ENCODE results near the gene RPS6KB2.
A peak's percentile ranks its signal among the peaks of the same experiment; 100 is the strongest.
"Not testable (repeated sequence)": the region's sequence is repeated elsewhere in the genome, so short reads cannot be mapped to it uniquely, and the experiment has no call there.

Gene RPS6KB2

DNA sequence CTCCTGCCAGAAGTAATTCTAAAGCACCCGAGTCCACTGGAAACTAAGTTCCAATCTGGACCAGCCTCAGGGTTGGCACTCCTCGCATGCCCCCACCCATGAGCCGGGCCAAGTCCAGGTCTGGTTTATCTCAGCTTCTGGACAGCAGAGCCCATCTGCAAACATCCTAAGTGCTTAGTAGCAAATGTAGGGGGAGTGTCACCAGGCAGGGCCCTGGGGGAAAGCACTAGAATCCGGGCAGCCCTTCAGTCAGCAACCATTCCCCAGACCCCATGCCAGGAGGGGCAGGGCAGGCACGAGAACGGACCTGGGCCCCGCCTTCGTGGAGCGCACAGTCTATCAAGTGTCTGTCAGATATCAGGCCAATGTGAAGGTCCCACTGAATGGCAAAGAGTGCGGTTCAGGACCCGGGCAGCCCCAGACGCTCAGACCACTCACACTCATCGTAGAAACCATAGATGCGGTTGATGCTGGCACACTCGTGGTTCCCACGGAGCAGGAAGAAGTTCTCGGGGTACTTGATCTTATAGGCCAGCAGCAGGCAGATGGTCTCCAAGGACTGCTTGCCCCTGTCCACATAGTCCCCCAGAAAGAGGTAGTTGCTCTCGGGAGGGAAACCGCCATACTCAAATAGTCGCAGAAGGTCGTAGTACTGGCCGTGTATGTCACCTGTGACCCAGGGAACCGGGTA, 27.9 kb upstream of the RPS6KB2 start:
- Histone ChIP-seq H3K9ac (ENCODE audit: low read length) (peak overlapping the region; percentile 97), H3K4me1 (ENCODE audit: control insufficient read depth, insufficient read depth, low read length) (peaks cover 14% of the 10 kb centered on the region), H3K36me3 (ENCODE audit: control insufficient read depth, insufficient read depth, low read length, severe bottlenecking) (peaks cover 29% of the 10 kb centered on the region), H3K27me3 (replicated peaks; ENCODE audit: control insufficient read depth, insufficient read depth, low read length) (no peaks in the 10 kb centered on the region), H3K9me3 (ENCODE audit: control insufficient read depth, low read length) (no peaks in the 10 kb centered on the region), H3K4me3 (ENCODE audit: low read length) (peak overlapping the region; percentile 92)
- no peak for DNase-seq (ENCODE audit: low read depth)

DNA sequence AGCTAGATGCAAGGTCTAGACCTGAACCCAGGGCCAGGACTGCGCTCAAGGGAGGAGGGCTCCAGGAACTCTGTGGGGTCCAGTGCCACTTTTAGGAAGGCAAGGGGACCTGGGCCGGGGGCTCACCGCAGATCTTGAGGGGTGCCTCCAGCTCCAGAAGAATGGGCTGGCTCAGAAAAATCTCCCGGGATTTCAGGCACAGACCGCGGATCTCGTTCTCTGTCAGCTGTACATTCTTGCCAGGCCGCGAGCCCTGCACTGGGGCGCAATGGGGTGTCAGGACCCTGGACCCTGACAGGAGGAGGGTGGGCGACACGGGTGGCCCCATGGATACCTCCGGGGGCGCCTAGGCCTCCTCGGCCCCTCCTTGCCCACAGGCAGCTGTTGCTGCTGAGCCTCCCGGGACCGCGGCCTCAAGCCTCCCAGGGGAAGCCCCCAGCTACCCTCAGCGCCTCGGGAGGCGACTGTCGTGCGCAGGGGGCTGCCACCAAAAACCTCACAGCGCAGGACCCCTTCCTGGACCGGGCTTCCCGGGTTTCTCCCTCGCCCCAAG, 27.3 kb upstream of the RPS6KB2 start:
- peak overlapping the region; percentile 92 for H3K4me3 ChIP-seq (ENCODE audit: low read length)
- H3K9me3 ChIP-seq (ENCODE audit: control insufficient read depth, low read length) = no peaks in the 10 kb centered on the region
- no peaks in the 10 kb centered on the region for H3K27me3 ChIP-seq (replicated peaks; ENCODE audit: control insufficient read depth, insufficient read depth, low read length)
- H3K36me3 ChIP-seq (ENCODE audit: control insufficient read depth, insufficient read depth, low read length, severe bottlenecking) = peaks cover 29% of the 10 kb centered on the region
- H3K4me1 ChIP-seq (ENCODE audit: control insufficient read depth, insufficient read depth, low read length) = peaks cover 14% of the 10 kb centered on the region
- peak overlapping the region; percentile 97 for H3K9ac ChIP-seq (ENCODE audit: low read length)
- peak; percentile 49 for DNase-seq (ENCODE audit: low read depth)

DNA sequence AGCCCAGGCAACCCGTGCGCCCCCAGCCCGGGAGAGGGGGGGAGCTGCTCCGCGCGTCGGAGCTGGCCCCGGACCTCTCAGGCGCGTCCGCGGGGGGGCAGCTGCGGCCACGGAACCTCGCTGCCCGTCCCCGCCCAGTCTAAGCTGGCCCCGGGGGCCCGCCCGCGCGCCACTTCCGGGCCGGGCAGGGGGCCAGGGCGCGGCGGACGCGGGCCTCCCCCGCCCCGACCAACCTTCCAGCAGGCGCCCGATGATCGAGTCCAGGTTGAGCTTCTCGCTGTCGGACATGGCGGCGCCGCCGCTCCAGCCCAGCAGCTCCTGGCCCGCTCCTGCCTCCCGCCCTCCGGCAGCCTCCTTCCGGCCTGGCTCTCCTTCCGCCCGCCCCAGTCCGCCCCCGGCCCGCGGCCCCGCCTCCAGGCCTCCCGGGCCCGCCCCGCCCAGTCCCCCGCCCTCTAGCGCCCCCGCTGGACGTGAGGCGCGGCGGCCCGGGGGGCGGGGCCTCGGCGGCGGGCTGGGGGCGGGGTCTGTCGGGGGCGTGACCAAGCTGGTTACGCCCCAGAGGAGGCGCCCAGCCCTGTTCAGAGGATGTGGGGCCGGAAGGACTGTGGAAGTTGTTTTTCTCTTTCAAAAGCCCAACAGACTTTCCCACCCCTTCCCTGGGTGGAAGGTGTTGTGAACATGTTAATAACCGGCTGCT, 26.7 kb upstream of the RPS6KB2 start, which contains the start of gene PPP1CA:
TSS of gene PPP1CA (minus strand) at position 364 of the 697 bp plus-strand sequence. CDS start at position 288, 76 bp downstream.
- Histone ChIP-seq H3K4me1 (ENCODE audit: control insufficient read depth, insufficient read depth, low read length) (peaks cover 14% of the 10 kb centered on the region), H3K36me3 (ENCODE audit: control insufficient read depth, insufficient read depth, low read length, severe bottlenecking) (peaks cover 25% of the 10 kb centered on the region), H3K9ac (ENCODE audit: low read length) (peak within 1 kb of the TSS; percentile 97), H3K27me3 (replicated peaks; ENCODE audit: control insufficient read depth, insufficient read depth, low read length) (no peaks in the 10 kb centered on the region), H3K9me3 (ENCODE audit: control insufficient read depth, low read length) (no peaks in the 10 kb centered on the region), H3K4me3 (ENCODE audit: low read length) (peak within 1 kb of the TSS; percentile 92)
- peak; percentile 96 for DNase-seq (ENCODE audit: low read depth)

DNA sequence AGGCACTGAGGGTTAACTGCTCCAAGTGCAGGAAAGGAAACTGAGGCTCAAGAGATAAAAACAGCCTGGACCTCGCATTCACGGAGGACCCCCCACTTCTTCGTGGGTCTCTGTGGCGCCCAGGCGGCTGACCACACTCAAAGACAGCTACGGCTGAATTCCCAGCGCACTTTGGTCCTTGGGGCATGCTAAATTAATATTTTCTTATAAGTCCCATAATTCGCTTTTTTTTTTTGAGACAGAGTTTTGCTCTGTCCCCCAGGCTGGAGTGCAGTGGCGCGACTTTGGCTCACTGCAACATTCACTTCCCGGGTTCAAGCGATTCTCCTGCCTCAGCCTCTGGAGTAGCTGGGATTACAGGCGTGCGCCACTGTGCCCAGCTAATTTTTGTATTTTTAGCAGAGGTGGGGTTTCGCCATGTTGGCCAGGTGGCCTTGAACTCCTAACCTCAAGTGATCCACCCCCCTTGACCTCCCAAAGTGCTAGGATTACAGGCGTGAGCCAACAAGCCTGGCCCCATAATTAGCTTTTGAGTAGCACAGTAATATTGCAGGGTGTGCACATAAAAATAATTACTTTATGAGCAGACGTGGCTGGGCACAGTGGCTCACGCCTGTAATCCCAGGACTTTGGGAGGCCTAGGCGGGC, 26.0 kb upstream of the RPS6KB2 start:
- DNase-seq (ENCODE audit: low read depth); H3K9me3 ChIP-seq (ENCODE audit: control insufficient read depth, low read length); H3K27me3 ChIP-seq (replicated peaks; ENCODE audit: control insufficient read depth, insufficient read depth, low read length): not testable (repeated sequence)
- H3K36me3 ChIP-seq (ENCODE audit: control insufficient read depth, insufficient read depth, low read length, severe bottlenecking) = peaks cover 22% of the 10 kb centered on the region
- H3K4me3 ChIP-seq (ENCODE audit: low read length) = peak overlapping the region; percentile 74
- H3K9ac ChIP-seq (ENCODE audit: low read length) = peak overlapping the region; percentile 85
- peaks cover 14% of the 10 kb centered on the region for H3K4me1 ChIP-seq (ENCODE audit: control insufficient read depth, insufficient read depth, low read length)

DNA sequence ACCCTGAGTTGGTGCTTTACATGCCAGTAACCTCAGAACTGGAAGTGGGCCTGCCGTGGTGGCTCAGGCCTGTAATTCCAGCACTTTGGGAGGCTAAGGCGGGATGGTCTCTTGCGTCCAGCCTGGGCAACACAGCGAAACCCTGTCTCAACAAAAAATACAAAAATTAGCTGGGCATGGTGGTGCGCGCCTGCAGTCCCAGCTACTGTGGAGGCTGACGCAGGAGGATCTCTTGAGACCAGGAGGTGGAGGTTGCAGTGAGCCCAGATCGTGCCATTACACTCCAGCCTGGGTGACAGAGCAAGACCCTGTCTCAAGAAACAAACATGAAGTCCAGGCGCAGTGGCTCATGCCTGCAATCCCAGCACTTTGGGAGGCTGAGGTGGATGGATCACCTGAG, 25.2 kb upstream of the RPS6KB2 start:
- H3K9ac ChIP-seq (ENCODE audit: low read length); DNase-seq (ENCODE audit: low read depth); H3K9me3 ChIP-seq (ENCODE audit: control insufficient read depth, low read length); H3K4me3 ChIP-seq (ENCODE audit: low read length): not testable (repeated sequence)
- H3K4me1 ChIP-seq (ENCODE audit: control insufficient read depth, insufficient read depth, low read length) = peaks cover 14% of the 10 kb centered on the region
- H3K36me3 ChIP-seq (ENCODE audit: control insufficient read depth, insufficient read depth, low read length, severe bottlenecking) = peaks cover 14% of the 10 kb centered on the region
- peaks cover 13% of the 10 kb centered on the region for H3K27me3 ChIP-seq (replicated peaks; ENCODE audit: control insufficient read depth, insufficient read depth, low read length)

DNA sequence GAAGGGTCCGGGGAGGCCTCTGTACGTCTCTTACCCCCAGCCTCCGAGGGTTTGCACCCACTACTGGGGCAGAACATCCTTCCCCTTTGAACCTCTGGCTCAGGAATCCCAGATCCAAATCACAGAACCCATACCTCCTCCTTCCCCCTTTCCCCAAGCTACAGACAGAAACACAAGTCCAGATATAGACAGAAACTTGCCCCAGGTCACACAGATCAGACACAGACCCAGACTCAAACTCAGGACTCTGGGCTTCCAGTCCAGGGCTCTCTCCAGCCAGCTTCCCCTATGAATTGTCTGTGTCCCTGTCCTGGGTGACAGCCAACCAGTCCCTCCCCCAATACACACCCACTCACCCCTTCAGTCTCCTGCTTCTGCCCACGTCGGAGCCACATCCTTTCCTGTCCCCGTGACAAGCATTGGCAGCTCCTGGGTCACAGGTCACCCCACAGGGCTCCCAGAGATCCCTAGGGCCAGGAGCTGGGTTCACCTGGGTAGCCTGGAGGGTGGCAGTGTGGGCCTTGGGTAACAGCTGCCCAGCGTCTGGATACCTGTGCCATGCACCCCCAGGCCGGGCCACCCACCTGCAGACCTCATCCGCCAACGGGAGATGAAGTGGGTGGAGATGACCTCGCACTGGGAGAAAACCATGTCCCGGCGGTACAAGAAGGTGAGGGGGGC, 23.6 kb upstream of the RPS6KB2 start:
- H3K27me3 ChIP-seq (replicated peaks; ENCODE audit: control insufficient read depth, insufficient read depth, low read length) = peaks cover 26% of the 10 kb centered on the region
- H3K4me1 ChIP-seq (ENCODE audit: control insufficient read depth, insufficient read depth, low read length) = peaks cover 14% of the 10 kb centered on the region
- H3K9ac ChIP-seq (ENCODE audit: low read length) = no peak overlapping the region
- H3K4me3 ChIP-seq (ENCODE audit: low read length) = no peak overlapping the region
- no peaks in the 10 kb centered on the region for H3K9me3 ChIP-seq (ENCODE audit: control insufficient read depth, low read length)
- no peaks in the 10 kb centered on the region for H3K36me3 ChIP-seq (ENCODE audit: control insufficient read depth, insufficient read depth, low read length, severe bottlenecking)
- DNase-seq (ENCODE audit: low read depth) = no peak

DNA sequence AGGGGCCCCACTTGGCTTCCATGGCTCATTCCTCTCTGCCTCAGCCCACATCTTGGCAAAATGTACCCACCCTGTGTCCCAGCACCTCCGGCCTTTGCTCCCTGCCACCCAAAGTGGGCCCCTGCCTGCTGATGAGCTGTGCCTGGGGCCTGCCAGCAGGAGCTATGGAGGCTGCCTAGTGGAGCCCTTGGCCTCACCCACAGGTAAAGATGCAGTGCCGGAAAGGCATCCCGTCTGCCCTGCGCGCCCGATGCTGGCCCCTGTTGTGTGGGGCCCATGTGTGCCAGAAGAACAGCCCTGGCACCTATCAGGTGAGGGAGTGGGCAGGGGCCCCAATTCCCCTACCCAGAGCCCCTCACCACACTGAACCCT, 23.1 kb upstream of the RPS6KB2 start:
- peaks cover 32% of the 10 kb centered on the region for H3K27me3 ChIP-seq (replicated peaks; ENCODE audit: control insufficient read depth, insufficient read depth, low read length)
- peaks cover 11% of the 10 kb centered on the region for H3K4me1 ChIP-seq (ENCODE audit: control insufficient read depth, insufficient read depth, low read length)
- H3K9me3 ChIP-seq (ENCODE audit: control insufficient read depth, low read length) = no peaks in the 10 kb centered on the region
- H3K9ac ChIP-seq (ENCODE audit: low read length) = no peak overlapping the region
- H3K36me3 ChIP-seq (ENCODE audit: control insufficient read depth, insufficient read depth, low read length, severe bottlenecking) = no peaks in the 10 kb centered on the region
- no peak overlapping the region for H3K4me3 ChIP-seq (ENCODE audit: low read length)
- no peak for DNase-seq (ENCODE audit: low read depth)

DNA sequence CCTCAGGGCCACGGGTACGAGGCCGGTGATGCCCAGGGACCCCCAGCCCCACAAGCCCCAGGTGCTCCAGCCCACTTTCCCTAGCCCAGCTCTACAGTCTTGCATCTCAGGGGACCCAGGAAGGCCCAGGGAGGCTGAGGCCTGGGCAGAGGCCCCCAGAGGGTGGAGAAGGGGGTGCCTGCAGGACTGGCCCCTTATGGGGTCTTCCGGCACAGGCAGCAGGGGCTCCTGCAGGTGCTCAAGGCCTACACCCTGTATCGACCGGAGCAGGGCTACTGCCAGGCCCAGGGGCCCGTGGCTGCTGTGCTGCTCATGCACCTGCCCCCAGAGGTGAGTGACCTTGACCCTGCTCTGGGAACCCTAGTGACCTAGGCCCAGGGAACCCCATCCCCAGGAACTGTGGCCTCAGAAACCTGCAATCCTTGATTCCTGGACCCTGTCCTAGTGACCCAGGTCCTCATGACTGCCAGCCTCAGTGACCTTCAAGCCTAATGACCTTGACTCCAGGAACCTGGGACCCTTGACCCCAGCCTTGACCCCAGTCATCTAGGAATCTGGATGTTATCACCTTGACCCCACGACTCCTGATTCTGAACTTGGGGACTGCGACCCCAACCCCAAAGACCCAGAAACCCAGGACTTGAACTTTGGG, 22.5 kb upstream of the RPS6KB2 start:
- Histone ChIP-seq H3K27me3 (replicated peaks; ENCODE audit: control insufficient read depth, insufficient read depth, low read length) (peaks cover 38% of the 10 kb centered on the region), H3K4me3 (ENCODE audit: low read length) (no peak overlapping the region), H3K9ac (ENCODE audit: low read length) (no peak overlapping the region), H3K4me1 (ENCODE audit: control insufficient read depth, insufficient read depth, low read length) (peaks cover 5% of the 10 kb centered on the region), H3K9me3 (ENCODE audit: control insufficient read depth, low read length) (no peaks in the 10 kb centered on the region), H3K36me3 (ENCODE audit: control insufficient read depth, insufficient read depth, low read length, severe bottlenecking) (no peaks in the 10 kb centered on the region)
- no peak for DNase-seq (ENCODE audit: low read depth)

DNA sequence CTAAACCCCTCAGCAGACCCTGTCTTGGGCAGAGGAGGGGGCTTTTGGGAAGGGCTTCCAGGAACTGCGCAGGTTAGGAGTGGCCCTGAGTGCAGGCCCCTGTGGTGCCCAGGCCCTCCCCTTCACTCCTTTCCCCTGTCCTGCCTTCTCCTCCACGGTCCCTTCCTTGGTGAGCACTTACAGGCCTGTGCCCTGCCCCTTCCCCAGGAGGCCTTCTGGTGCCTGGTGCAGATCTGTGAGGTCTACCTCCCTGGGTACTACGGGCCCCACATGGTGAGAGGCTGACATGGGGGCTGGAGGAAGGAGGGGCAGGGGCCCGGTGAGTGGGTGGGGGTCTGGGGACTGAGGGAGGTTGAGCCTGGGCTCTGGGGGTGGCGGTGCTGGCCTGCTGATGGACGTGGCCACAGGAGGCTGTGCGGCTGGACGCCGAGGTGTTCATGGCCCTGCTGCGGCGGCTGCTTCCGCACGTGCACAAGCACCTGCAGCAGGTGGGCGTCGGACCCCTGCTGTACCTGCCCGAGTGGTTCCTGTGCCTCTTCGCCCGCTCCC, 21.8 kb upstream of the RPS6KB2 start:
- Histone ChIP-seq H3K9me3 (ENCODE audit: control insufficient read depth, low read length) (no peaks in the 10 kb centered on the region), H3K36me3 (ENCODE audit: control insufficient read depth, insufficient read depth, low read length, severe bottlenecking) (no peaks in the 10 kb centered on the region), H3K4me1 (ENCODE audit: control insufficient read depth, insufficient read depth, low read length) (peaks cover 3% of the 10 kb centered on the region), H3K27me3 (replicated peaks; ENCODE audit: control insufficient read depth, insufficient read depth, low read length) (peaks cover 45% of the 10 kb centered on the region), H3K4me3 (ENCODE audit: low read length) (no peak overlapping the region), H3K9ac (ENCODE audit: low read length) (no peak overlapping the region)
- DNase-seq (ENCODE audit: low read depth) = no peak

DNA sequence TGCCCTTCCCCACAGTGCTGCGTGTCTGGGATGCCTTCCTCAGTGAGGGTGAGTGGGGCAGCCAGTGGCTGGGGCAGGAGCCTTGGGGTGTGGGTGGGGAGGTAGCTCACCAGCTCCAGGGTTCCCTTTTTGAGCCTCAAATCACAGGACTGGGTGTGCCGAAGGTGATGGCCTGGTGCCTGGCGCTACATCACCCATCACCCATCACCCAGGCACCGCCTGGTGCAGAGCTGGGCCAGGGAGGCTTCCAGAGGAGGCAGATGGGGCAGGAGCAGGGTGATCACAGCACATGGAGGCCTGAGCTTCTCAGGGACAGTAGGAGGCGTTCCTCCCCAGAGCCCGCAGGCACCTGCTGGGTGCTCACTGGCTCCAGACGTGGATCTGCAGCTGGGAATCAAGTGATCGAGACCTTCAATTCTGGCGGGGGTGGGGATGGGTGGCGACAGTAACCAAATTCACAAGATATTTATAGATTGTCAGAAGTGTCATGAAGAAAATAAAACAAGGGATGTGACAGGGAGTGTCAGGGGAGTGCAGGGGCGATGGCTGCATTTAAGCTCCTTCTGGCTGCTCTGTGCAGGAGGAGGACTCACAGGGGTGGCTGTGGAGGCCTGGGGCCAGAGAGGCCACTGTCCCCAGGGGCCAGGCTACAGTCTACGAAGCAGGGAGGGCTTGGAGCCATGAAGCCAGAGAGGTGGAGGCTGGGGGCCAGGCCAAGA, 21.2 kb upstream of the RPS6KB2 start:
- H3K4me1 ChIP-seq (ENCODE audit: control insufficient read depth, insufficient read depth, low read length) = peaks cover 2% of the 10 kb centered on the region
- H3K9me3 ChIP-seq (ENCODE audit: control insufficient read depth, low read length) = no peaks in the 10 kb centered on the region
- H3K4me3 ChIP-seq (ENCODE audit: low read length) = no peak overlapping the region
- H3K9ac ChIP-seq (ENCODE audit: low read length) = no peak overlapping the region
- no peak for DNase-seq (ENCODE audit: low read depth)
- peaks cover 51% of the 10 kb centered on the region for H3K27me3 ChIP-seq (replicated peaks; ENCODE audit: control insufficient read depth, insufficient read depth, low read length)
- no peaks in the 10 kb centered on the region for H3K36me3 ChIP-seq (ENCODE audit: control insufficient read depth, insufficient read depth, low read length, severe bottlenecking)

Measured in adipocyte (in vitro differentiated cells).